ENCODE results near the gene SKIC2. TPM values are rescaled to one million over a fixed set of nuclear protein-coding genes. Genes with fewer than 3 reads are reported as not detected.

Gene SKIC2
- total and polyA plus RNA-seq, 2 of the 4 experiments (the other 2 are of a cell fraction): 30.6 to 46.0 TPM

GRCh38 chr6:31968791-31969711 is 10.1 kb downstream of the SKIC2 start:
- Histone ChIP-seq H2BK20ac (ENCODE audit: low read depth, low read length) (no peak overlapping the region), H3K9me1 (ENCODE audit: insufficient read depth, low read length) (peaks cover 6% of the 10 kb centered on the region; the same call in 1 of the 2 replicates), H3K4ac (ENCODE audit: low read depth, low read length) (no peak overlapping the region), H3K27me3 (ENCODE audit: control insufficient read depth, insufficient read depth, low read length) (no peaks in the 10 kb centered on the region), H2AFZ (replicated peaks; ENCODE audit: low read length, poor library complexity) (no peak overlapping the region), H4K91ac (ENCODE audit: insufficient read depth, low read depth, low read length) (no peak overlapping the region), H2BK5ac (ENCODE audit: low read depth, low read length, poor library complexity, severe bottlenecking) (no peak overlapping the region), H3K36me3 (ENCODE audit: control insufficient read depth, insufficient read depth, low read length) (peaks cover 53% of the 10 kb centered on the region), H3K18ac (ENCODE audit: low read depth, low read length) (no peak overlapping the region), H2BK15ac (ENCODE audit: low read depth, low read length) (no peak overlapping the region), H4K20me1 (ENCODE audit: insufficient read depth, low read length) (no peaks in the 10 kb centered on the region), H3K23ac (ENCODE audit: low read depth, low read length) (no peak overlapping the region), H3K56ac (ENCODE audit: extremely low read depth, insufficient read depth, low read length) (no peak overlapping the region), H3K9ac (ENCODE audit: low read depth, low read length) (no peak overlapping the region), H3K4me2 (ENCODE audit: low read depth, low read length) (no peak overlapping the region), H3K9me3 (ENCODE audit: control insufficient read depth, insufficient read depth, low read length) (no peaks in the 10 kb centered on the region), H3K27ac (ENCODE audit: insufficient read depth, low read length) (no peak overlapping the region), H3K4me1 (ENCODE audit: control insufficient read depth, insufficient read depth, low read length) (peaks cover 11% of the 10 kb centered on the region), H4K5ac (ENCODE audit: low read depth, low read length) (no peak overlapping the region), H2AK5ac (ENCODE audit: low read depth, low read length) (no peak overlapping the region), H4K8ac (ENCODE audit: low read depth in 2 of 2, low read length in 2 of 2) (no peak overlapping the region), H2AK9ac (replicated peaks; ENCODE audit: low read depth, low read length, poor library complexity) (no peak overlapping the region), H3K14ac (replicated peaks; ENCODE audit: low read depth, low read length) (no peak overlapping the region), H3K79me1 (ENCODE audit: low read depth in 1 of 2, low read length in 2 of 2) (peaks cover 19 to 46% of the 10 kb centered on the region in 2 experiments), H2BK120ac (ENCODE audit: low read depth, low read length) (no peak overlapping the region), H3K4me3 (ENCODE audit: insufficient read depth, low read depth, low read length) (no peak overlapping the region)
- in situ Hi-C loops (cut with MboI; ENCODE audit: low sequenced_read_pairs) (no loop called here), dilution Hi-C loops (cut with HindIII; ENCODE audit: low sequenced_read_pairs, unreplicated experiment) (no loop called here), intact Hi-C loops (cut with micrococcal nuclease) (no loop called here)
- CTCF ChIA-PET: no interaction called here
- POLR2A ChIA-PET (ENCODE audit: unreplicated experiment): no interaction called here
- TF ChIP-seq, protein P1, sequence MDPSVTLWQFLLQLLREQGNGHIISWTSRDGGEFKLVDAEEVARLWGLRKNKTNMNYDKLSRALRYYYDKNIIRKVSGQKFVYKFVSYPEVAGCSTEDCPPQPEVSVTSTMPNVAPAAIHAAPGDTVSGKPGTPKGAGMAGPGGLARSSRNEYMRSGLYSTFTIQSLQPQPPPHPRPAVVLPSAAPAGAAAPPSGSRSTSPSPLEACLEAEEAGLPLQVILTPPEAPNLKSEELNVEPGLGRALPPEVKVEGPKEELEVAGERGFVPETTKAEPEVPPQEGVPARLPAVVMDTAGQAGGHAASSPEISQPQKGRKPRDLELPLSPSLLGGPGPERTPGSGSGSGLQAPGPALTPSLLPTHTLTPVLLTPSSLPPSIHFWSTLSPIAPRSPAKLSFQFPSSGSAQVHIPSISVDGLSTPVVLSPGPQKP (IDR thresholded peaks at IDR 0.05; ENCODE audit: borderline replicate concordance, low read depth, low read length): no peak
- TF ChIP-seq BHLHE40 (IDR thresholded peaks at IDR 0.05; ENCODE audit: low read depth, low read length): no peak
- TF ChIP-seq RFX5 (IDR thresholded peaks at IDR 0.05; ENCODE audit: low read depth, low read length): no peak
- no peak for TF ChIP-seq CHD1 (IDR thresholded peaks at IDR 0.05; ENCODE audit: low read depth, low read length)
- no peak for TF ChIP-seq RCOR1 (IDR thresholded peaks at IDR 0.05; ENCODE audit: insufficient replicate concordance, low read length)
- TF ChIP-seq MAFK (IDR thresholded peaks at IDR 0.05; ENCODE audit: low read depth, low read length): no peak
- TF ChIP-seq SMC3 (IDR thresholded peaks at IDR 0.05; ENCODE audit: low read depth, low read length): no peak
- no peak for TF ChIP-seq FOS (IDR thresholded peaks at IDR 0.05; ENCODE audit: low read depth, low read length)
- no peak for TF ChIP-seq MAZ (IDR thresholded peaks at IDR 0.05; ENCODE audit: borderline replicate concordance, low read depth, low read length)
- TF ChIP-seq MXI1 (IDR thresholded peaks at IDR 0.05; ENCODE audit: borderline replicate concordance, low read depth, low read length): no peak
- no peak for ATAC-seq (ENCODE audit: low read depth)
- WGBS, 2 experiments (ENCODE audit: extremely low coverage in 2 of 2, insufficient read length in 1 of 2): 94% methylated on average over 9 of the region's 23 CpGs; no CpG with 5 or more reads in 1 of the 2 experiments
- no peak for DNase-seq
- BruUV-seq (replicated peaks): no TSS peak
